ENCODE data around the gene MSI2.

Gene MSI2

DNA sequence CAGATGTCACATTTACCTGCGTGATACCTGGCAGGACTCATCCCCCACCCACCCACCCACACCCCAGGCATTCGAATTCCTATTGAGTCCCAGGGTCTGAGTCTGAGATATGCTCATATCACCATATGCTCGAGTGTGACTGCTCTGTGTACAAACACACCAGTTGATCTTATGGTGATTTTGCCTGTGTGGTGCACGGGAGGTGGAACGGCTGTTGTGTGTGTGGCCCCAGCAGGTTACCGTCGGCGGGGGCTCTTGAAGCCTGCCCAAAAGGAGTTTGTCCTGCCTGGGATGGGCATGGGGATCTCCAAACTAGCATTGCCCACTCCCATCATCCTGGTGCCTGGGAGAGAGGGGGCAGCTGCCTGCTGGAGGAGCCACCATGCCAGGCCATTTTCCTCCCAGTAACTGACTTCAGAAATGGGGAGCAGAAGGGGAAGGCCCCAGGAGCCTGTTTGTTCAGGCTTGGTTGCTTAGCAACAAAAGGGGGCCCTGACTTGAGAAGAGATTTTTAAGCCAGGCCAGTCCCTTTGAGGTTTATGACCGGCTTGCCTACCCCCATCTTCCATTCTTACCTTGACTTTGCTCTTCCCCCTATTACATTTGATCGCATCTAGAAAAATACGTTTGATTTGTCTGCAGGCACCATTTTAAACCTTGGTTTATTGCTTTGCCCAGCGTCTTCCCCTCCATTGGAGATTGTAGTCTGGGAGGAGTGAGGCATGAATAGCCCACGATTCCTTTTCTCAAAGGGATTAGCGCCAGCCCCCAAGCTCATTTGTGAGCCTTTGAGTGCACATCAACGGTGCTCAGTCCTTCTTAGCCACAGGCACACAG, 271.1 kb downstream of the MSI2 start:
- FAIRE-seq (no peak), DNase-seq (ENCODE audit: insufficient read length) (no peak)
- TF ChIP-seq TAF1 (IDR thresholded peaks at IDR 0.05; ENCODE audit: borderline replicate concordance, low read depth, low read length) (no peak), POLR2A (IDR thresholded peaks at IDR 0.05; ENCODE audit: low read depth, low read length) (no peak), POLR2AphosphoS5 (IDR thresholded peaks at IDR 0.05; ENCODE audit: low read depth, low read length) (no peak)

DNA sequence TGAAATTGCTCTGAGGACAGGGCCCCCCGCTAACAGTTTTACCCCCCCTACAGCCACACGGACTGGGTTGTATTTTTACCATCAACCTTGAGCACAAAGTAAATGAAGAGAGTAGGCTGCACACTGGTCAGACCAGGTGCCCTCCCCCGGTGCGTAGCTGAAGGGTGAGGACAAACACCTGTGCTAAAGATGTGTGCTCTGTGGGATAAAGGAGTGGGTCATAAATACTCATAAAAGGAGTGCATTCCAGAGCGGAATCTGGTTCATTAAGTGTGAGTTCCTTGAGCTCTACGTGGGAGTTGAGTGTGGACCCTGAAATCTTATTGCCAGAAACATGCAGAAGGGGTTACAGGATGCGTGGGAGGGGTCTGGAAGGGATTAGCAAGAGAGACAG, 271.7 kb downstream of the MSI2 start:
- no peak for DNase-seq (ENCODE audit: insufficient read length)
- TF ChIP-seq POLR2AphosphoS5 (IDR thresholded peaks at IDR 0.05; ENCODE audit: low read depth, low read length) (no peak), POLR2A (IDR thresholded peaks at IDR 0.05; ENCODE audit: low read depth, low read length) (no peak), TAF1 (IDR thresholded peaks at IDR 0.05; ENCODE audit: borderline replicate concordance, low read depth, low read length) (no peak)
- no peak for FAIRE-seq

DNA sequence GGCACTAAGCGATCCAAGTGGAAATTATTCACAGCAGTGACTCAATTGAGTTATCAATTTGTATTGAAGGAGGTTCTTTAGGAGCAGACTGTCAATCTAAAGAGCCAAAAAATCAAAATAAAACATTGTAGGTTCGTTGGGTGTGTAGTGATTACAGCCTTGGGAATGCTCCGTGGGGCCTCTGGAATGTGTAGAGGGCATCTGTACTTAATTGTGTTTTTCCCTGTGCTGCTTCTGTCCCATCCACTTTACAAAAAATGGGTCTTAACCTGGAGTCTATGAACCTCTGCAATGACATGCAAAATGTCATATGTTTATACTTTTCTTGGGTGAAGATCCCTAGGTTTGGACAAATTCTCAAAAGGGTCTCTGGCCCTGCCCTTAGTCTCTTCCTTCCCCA, 273.7 kb downstream of the MSI2 start:
- FAIRE-seq (no peak), DNase-seq (ENCODE audit: insufficient read length) (no peak)
- TF ChIP-seq POLR2AphosphoS5 (IDR thresholded peaks at IDR 0.05; ENCODE audit: low read depth, low read length) (no peak), POLR2A (IDR thresholded peaks at IDR 0.05; ENCODE audit: low read depth, low read length) (no peak), TAF1 (IDR thresholded peaks at IDR 0.05; ENCODE audit: borderline replicate concordance, low read depth, low read length) (no peak)

DNA sequence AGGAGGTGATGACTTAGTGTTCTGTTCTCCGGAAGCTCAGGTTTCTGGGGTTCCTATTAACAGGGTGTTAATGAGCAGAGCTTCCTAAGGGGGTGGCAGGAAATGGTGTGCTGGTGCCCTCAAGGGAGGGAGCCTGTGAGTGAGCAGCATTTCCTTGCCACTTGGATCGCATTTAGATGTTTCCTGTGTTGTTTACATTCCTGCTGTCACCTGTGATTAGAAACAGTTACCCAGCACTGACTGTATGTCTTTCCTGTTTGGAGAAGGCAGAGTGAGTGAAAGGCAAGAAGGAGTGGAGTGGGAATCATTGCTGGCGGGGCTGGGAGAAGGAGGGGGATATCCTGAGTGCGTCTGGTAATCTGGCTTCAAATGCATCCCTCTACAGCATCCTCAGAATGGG, 274.2 kb downstream of the MSI2 start:
- FAIRE-seq (no peak), DNase-seq (ENCODE audit: insufficient read length) (no peak)
- TF ChIP-seq POLR2AphosphoS5 (IDR thresholded peaks at IDR 0.05; ENCODE audit: low read depth, low read length) (no peak), POLR2A (IDR thresholded peaks at IDR 0.05; ENCODE audit: low read depth, low read length) (no peak), TAF1 (IDR thresholded peaks at IDR 0.05; ENCODE audit: borderline replicate concordance, low read depth, low read length) (no peak)

DNA sequence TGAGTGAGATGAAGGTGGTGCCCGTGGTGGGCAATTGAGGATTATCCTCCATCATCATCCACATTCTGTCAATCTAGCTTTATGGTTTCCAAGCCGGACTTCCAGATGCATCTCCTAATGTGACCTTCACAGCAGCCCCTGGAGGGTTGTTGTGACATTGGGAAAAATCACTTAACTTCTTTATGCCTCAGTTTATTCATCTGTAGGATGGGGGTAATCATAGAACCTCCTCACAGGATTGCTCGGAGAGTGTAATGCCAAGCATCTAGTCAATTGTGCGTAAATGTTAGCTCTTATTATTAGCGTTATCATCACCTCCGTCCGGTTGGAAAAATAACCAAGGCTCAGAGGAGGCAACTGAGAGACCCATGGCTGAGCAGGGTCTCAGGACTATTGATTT, 274.8 kb downstream of the MSI2 start:
- no peak for TF ChIP-seq TAF1 (IDR thresholded peaks at IDR 0.05; ENCODE audit: borderline replicate concordance, low read depth, low read length)
- no peak for FAIRE-seq
- DNase-seq (ENCODE audit: insufficient read length), result no peak

DNA sequence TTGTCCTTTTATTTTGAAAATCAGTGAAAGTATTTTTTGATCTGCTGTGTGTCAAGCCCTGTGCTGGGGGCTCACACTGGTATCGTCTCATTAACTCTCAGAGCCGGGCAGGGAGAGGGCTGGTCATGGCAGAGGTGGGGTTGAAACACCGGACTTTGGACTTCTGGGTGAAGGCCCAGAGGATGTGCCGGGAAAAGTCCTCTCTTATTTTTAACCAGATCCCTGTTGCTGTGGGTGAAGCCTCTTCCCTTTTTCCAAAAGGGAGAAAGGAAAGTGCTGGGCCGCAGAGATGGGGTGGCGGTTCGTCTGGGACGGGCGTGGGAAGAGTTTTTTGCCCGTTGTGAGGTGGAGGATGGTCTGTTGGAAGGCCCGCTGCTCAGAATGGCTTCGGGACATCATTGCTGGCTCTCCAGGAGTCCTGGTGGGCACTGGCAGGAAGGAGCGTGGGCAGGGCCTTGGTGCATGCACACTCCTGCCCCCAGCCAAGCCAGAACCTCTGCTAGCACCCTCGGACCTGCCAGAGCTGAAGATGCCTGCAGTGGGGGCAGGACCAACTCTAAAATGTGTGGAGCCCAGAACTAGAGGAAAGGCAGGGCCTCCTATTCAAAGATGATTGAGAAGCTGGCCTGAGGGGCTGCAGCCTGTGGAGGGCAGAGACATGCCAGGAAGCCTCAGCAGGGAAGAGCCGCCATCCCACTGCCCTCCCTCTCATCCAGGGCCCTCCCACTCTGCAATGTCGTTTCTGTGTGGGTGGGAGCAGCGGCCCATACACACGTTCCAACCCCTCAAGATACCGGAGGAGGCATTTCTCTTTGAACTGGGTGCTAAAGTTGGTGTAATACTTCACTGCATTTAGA, 275.6 kb downstream of the MSI2 start:
- DNase-seq (ENCODE audit: insufficient read length) (no peak), FAIRE-seq (no peak)
- TF ChIP-seq TAF1 (IDR thresholded peaks at IDR 0.05; ENCODE audit: borderline replicate concordance, low read depth, low read length) (no peak), POLR2AphosphoS5 (IDR thresholded peaks at IDR 0.05; ENCODE audit: low read depth, low read length) (no peak), POLR2A (IDR thresholded peaks at IDR 0.05; ENCODE audit: low read depth, low read length) (no peak)

DNA sequence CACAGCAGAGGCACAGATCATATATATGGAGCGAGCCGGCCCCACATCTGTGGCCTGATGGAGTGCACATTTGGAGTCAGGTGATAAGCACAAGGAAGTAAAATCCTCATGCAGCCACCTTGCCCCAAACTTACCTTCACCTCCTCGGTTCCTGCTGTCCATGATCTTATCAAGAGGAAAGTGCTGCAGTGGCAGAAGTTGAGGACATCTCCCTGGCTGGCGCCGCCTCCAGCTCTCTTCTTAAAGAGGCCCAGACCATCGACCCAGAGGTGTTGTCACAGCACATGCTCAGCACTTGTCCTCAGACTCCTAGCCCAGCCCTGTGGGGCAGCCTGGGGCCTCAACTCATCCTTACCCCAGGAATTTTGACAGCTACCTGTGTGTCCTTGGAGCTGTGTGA, 276.2 kb downstream of the MSI2 start:
- TF ChIP-seq POLR2A (IDR thresholded peaks at IDR 0.05; ENCODE audit: low read depth, low read length), result no peak
- TF ChIP-seq TAF1 (IDR thresholded peaks at IDR 0.05; ENCODE audit: borderline replicate concordance, low read depth, low read length), result no peak
- no peak for TF ChIP-seq POLR2AphosphoS5 (IDR thresholded peaks at IDR 0.05; ENCODE audit: low read depth, low read length)
- FAIRE-seq (no peak), DNase-seq (ENCODE audit: insufficient read length) (no peak)

DNA sequence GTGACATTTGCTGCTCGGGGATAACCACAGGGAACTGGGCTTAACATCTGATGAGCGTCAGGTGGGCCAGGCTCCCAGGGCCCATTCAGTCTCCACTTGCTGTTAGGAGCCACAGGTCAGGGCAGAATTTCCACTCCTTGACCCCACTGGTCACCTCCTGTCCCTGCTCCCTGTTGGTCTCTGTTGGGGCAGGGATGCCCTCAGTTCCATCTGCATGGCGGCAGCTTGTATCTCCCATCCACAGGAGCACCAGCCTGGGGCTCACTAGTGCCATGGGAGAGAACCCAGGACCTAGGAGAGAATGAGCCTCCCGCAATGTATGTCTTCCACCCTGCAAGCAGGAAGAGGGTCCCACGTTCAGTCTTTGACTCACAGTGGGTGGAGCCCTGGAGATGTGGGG, 276.6 kb downstream of the MSI2 start:
- FAIRE-seq, result no peak

DNA sequence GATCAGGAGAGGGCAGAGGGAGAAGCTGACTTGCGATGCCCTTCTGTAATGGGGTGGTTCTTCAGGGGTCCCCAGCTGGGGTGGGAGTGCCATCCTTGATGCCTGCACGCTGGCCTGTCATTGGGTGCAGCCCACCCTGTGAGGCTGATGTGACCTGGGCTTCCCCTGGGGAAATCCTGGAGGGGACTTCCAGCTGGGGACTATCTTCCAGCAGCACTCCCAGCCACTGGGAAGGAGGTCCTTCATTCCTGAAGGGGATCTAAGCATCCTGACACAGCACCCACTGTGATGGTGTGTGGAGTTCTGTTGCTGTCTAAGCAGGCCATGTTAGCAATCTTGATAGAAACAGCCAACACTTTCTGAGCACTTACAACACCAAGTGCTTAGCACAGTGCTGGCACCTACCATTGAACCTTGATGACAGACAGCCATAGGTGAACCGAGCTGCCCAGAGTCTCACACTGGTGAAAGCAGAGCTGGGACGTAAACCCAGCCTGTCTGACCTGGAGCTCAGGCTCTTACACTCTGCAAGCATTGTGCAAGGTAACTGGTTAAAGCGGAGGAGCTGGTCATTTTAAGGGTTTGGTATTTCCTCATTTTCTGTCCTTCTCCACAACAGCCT, 277.5 kb downstream of the MSI2 start:
- TF ChIP-seq POLR2AphosphoS5 (IDR thresholded peaks at IDR 0.05; ENCODE audit: low read depth, low read length) (no peak), POLR2A (IDR thresholded peaks at IDR 0.05; ENCODE audit: low read depth, low read length) (no peak), TAF1 (IDR thresholded peaks at IDR 0.05; ENCODE audit: borderline replicate concordance, low read depth, low read length) (no peak)
- FAIRE-seq, result peak; percentile 83

More for the DNA sequence above, 276.6 kb downstream of the MSI2 start:
- TF ChIP-seq POLR2AphosphoS5 (IDR thresholded peaks at IDR 0.05; ENCODE audit: low read depth, low read length) (no peak), TAF1 (IDR thresholded peaks at IDR 0.05; ENCODE audit: borderline replicate concordance, low read depth, low read length) (no peak), POLR2A (IDR thresholded peaks at IDR 0.05; ENCODE audit: low read depth, low read length) (no peak)
- no peak for DNase-seq (ENCODE audit: insufficient read length)

DNA sequence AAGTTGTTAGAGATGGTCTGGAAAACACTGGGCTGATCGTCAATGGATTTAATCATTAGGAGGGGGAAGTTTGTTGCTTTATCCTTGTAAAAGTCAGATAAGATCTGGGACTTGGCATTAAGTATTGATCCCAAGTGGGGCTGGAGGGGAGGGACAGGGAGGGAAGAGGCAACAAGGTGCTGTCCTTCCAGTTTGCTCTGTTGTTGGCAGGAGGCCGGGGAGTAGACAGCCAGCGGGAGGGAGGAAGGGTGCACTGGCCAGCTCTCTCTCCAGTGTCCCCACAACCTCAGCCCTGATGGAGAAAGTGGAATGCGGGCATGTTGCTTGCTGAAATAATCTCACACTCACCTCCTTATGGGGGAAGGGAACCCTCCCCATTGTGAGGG, 278.5 kb downstream of the MSI2 start:
- FAIRE-seq (no peak), DNase-seq (ENCODE audit: insufficient read length) (no peak)
- TF ChIP-seq POLR2A (IDR thresholded peaks at IDR 0.05; ENCODE audit: low read depth, low read length), result no peak
- no peak for TF ChIP-seq TAF1 (IDR thresholded peaks at IDR 0.05; ENCODE audit: borderline replicate concordance, low read depth, low read length)
- no peak for TF ChIP-seq POLR2AphosphoS5 (IDR thresholded peaks at IDR 0.05; ENCODE audit: low read depth, low read length)

More for the DNA sequence above, 277.5 kb downstream of the MSI2 start:
- no peak for DNase-seq (ENCODE audit: insufficient read length)

DNA sequence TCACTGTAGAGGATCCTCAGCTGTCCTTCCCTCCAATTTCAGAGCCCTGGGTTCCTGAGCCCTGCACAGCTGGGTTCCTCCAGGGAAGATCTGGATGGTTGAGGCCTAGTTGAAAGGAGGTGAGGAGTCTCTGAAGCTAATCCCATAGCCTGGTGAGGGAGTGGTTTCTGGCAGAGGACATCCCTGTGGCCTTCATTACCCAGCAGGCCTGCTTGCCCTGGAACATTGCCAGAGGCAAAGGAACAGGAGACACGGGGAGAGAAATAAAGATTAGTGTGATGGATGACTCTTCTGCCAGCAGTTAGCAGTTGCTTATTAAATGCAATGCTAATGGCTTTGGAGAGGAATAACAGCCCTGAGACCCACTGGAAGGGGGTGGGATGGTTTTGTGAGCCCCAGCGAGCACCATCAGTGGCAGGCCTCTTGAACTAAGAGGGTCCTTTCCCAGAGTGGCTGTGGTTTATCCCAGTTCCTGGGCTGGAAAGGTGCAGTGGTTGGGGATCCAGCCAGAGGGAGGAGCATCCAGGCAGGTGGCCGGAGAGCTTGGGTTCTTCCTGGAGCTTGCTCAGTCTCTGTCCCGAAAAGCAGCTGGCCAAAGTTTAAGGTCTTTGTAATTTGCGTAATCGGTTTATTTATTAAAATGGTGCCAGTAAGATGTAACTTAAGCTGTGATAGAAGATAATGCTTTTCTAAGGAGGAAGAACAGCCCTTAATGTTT, 279.1 kb downstream of the MSI2 start:
- TF ChIP-seq POLR2A (IDR thresholded peaks at IDR 0.05; ENCODE audit: low read depth, low read length) (no peak), POLR2AphosphoS5 (IDR thresholded peaks at IDR 0.05; ENCODE audit: low read depth, low read length) (no peak), TAF1 (IDR thresholded peaks at IDR 0.05; ENCODE audit: borderline replicate concordance, low read depth, low read length) (no peak)
- DNase-seq (ENCODE audit: insufficient read length) (no peak), FAIRE-seq (no peak)
